ENCODE measurements around the gene SAT2.

DNA sequence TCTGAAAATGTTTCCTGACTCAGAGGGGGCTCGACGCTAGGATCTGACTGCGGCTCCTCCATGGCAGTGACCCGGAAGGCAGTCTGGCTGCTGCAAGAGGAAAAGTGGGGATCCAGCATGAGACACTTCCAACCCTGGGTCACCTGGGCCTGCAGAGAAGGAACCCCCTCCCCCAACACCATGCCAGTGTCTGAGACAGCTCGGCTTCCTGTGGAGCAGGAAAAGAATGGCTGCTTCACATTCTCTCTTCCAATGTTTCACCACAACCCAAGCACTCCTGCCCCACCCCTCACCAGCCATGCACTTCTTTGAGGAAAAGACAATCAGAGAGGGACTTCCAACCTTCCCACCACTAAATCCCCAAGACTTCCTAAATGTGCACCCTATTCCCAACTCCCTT lies 48.9 kb upstream of the SAT2 start:
- TF ChIP-seq, protein P1, sequence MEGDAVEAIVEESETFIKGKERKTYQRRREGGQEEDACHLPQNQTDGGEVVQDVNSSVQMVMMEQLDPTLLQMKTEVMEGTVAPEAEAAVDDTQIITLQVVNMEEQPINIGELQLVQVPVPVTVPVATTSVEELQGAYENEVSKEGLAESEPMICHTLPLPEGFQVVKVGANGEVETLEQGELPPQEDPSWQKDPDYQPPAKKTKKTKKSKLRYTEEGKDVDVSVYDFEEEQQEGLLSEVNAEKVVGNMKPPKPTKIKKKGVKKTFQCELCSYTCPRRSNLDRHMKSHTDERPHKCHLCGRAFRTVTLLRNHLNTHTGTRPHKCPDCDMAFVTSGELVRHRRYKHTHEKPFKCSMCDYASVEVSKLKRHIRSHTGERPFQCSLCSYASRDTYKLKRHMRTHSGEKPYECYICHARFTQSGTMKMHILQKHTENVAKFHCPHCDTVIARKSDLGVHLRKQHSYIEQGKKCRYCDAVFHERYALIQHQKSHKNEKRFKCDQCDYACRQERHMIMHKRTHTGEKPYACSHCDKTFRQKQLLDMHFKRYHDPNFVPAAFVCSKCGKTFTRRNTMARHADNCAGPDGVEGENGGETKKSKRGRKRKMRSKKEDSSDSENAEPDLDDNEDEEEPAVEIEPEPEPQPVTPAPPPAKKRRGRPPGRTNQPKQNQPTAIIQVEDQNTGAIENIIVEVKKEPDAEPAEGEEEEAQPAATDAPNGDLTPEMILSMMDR (IDR thresholded peaks at IDR 0.05), result no peak
- TF ChIP-seq POLR2A (IDR thresholded peaks at IDR 0.05) (no peak), EP300 (IDR thresholded peaks at IDR 0.05) (no peak), POLR2AphosphoS5 (IDR thresholded peaks at IDR 0.05) (no peak)
